HCT116 (cell line): ENCODE data around the gene DOK6.

Experiments
- EZH2 ChIP-seq: fragments of 200-600 bp; sonication (generic); IDR thresholded peaks from 2 replicates; pipeline ENCODE4 v1.6.1; 2017; ENCODE audit warnings: antibody characterized with exemption, mixed run types
- EZH2phosphoT487 ChIP-seq: fragments of 200-600 bp; IDR thresholded peaks from 2 replicates; pipeline ENCODE4 v1.6.1; 2018; ENCODE audit warnings: antibody characterized with exemption, borderline replicate concordance
- JUND ChIP-seq: IDR thresholded peaks from 2 replicates; pipeline ENCODE4 v1.6.1; 2012
- POLR2A ChIP-seq: IDR thresholded peaks from 2 replicates; pipeline ENCODE4 v1.7.0; 2011; ENCODE audit warnings: borderline replicate concordance; ENCODE audit not compliant: insufficient read depth, insufficient read length; ENCODE audit errors: extremely low read depth
- POLR2AphosphoS5 ChIP-seq: IDR thresholded peaks from 2 replicates; pipeline ENCODE4 v1.6.1; 2011; ENCODE audit warnings: mild to moderate bottlenecking, low read depth, low read length, moderate library complexity
- SIN3A ChIP-seq: IDR thresholded peaks from 2 replicates; pipeline ENCODE4 v1.6.1; 2012; ENCODE audit warnings: low read depth
- YY1 ChIP-seq: IDR thresholded peaks from 2 replicates; pipeline ENCODE4 v1.6.1; 2011; ENCODE audit warnings: low read length, low read depth, moderate library complexity, mild to moderate bottlenecking; ENCODE audit not compliant: insufficient replicate concordance; ENCODE audit errors: extremely low read depth
- ZNF274 ChIP-seq: fragments of 200-500 bp; sonication (Bioruptor generic); IDR thresholded peaks from 2 replicates; pipeline ENCODE4 v1.6.1; 2014; ENCODE audit warnings: mild to moderate bottlenecking, low read depth, low read length, inconsistent platforms
- TF ChIP-seq, protein P1 (sequence below), 3 experiments: fragments of 200-600 bp in 1 of 3; sonication (generic) in 1 of 3; IDR thresholded peaks in 2 of 3; conservative IDR thresholded peaks in 1 of 3; 2 replicates each; pipeline ENCODE4 v1.5.1; 2012 to 2017; ENCODE audit warnings: low read depth in 2 of 3, low read length in 2 of 3, antibody characterized with exemption in 1 of 3, borderline replicate concordance in 1 of 3, control low read depth in 1 of 3, mild to moderate bottlenecking in 1 of 3, mixed read lengths in 1 of 3, mixed run types in 1 of 3, moderate library complexity in 1 of 3; ENCODE audit not compliant: insufficient read depth in 1 of 3
- TF ChIP-seq, protein P2 (sequence below): IDR thresholded peaks from 2 replicates; pipeline ENCODE4 v1.6.1; 2012

DNA sequence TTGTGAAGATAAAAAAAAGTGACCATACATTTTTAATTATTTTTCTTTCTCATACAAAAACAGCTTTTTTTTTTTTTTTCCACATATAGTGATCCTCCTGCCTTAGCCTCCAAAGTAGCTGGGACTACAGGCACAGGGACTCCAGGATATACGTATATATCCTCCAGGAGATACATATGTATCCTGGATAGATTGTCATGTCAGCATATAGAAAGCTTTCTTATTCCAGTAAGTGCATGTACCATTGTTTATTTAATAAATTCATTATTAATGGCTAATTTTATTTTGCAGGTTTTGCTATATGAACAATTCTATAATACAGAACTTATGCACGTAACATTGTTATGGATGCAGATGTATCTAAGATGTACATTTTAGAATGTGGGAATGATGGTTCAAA, 138.7 kb downstream of the DOK6 start:
- TF ChIP-seq POLR2AphosphoS5 (no peak), YY1 (no peak), JUND (no peak), EZH2 (no peak), SIN3A (no peak), EZH2phosphoT487 (no peak), POLR2A (no peak), ZNF274 (no peak)
- TF ChIP-seq, protein P1, sequence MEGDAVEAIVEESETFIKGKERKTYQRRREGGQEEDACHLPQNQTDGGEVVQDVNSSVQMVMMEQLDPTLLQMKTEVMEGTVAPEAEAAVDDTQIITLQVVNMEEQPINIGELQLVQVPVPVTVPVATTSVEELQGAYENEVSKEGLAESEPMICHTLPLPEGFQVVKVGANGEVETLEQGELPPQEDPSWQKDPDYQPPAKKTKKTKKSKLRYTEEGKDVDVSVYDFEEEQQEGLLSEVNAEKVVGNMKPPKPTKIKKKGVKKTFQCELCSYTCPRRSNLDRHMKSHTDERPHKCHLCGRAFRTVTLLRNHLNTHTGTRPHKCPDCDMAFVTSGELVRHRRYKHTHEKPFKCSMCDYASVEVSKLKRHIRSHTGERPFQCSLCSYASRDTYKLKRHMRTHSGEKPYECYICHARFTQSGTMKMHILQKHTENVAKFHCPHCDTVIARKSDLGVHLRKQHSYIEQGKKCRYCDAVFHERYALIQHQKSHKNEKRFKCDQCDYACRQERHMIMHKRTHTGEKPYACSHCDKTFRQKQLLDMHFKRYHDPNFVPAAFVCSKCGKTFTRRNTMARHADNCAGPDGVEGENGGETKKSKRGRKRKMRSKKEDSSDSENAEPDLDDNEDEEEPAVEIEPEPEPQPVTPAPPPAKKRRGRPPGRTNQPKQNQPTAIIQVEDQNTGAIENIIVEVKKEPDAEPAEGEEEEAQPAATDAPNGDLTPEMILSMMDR (IDR thresholded peaks at IDR 0.05 in 2 of 3, conservative IDR thresholded peaks at IDR 0.05 in 1 of 3; ENCODE audit: borderline replicate concordance in 1 of 3, insufficient read depth in 1 of 3, low read depth in 2 of 3, low read length in 2 of 3), result no peak
- TF ChIP-seq, protein P2, sequence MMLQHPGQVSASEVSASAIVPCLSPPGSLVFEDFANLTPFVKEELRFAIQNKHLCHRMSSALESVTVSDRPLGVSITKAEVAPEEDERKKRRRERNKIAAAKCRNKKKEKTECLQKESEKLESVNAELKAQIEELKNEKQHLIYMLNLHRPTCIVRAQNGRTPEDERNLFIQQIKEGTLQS, result no peak
